K562 (cell line): ENCODE data around the gene SHISA7. TPM values are rescaled to one million over a fixed set of nuclear protein-coding genes. Genes with fewer than 3 reads are reported as not detected.

ENCODE experiments used
- MYBL2 ChIP-seq, 2 experiments: fragments of 450-650 bp in 1 of 2; sonication (generic) in 1 of 2; formaldehyde crosslinking in 1 of 2; IDR thresholded peaks; 2 replicates each; pipeline versions ENCODE4 v1.6.1 to v1.8.1; 2017 to 2022; ENCODE audit warnings: borderline replicate concordance in 1 of 2, inconsistent platforms in 1 of 2, low read depth in 1 of 2, mild to moderate bottlenecking in 1 of 2, missing genetic modification reagents in 1 of 2, moderate library complexity in 1 of 2
- SIX5 ChIP-seq, 2 experiments: IDR thresholded peaks; 2 replicates each; pipeline ENCODE4 v1.6.1; 2011; ENCODE audit warnings: low read length in 2 of 2, borderline replicate concordance in 1 of 2, low read depth in 1 of 2, mild to moderate bottlenecking in 1 of 2, moderate library complexity in 1 of 2; ENCODE audit not compliant: insufficient read depth in 1 of 2
- TOE1 ChIP-seq, 2 experiments: fragments of 450-650 bp in 1 of 2; sonication (generic) in 1 of 2; formaldehyde crosslinking in 1 of 2; IDR thresholded peaks; 2 replicates each; pipeline versions ENCODE4 v1.7.1 to v1.8.0; 2016 to 2022; ENCODE audit warnings: borderline replicate concordance in 2 of 2, mild to moderate bottlenecking in 2 of 2, antibody characterized with exemption in 1 of 2, inconsistent platforms in 1 of 2, low read depth in 1 of 2, missing genetic modification reagents in 1 of 2, moderate library complexity in 1 of 2
- polyA plus RNA-seq, 8 experiments: library from polyadenylated mRNA; depleted of rRNA in 4 of 8; stranded (reverse) in 5 of 8; unstranded in 3 of 8; fragments of >200 nt; fragmentation: Nextera tagmentation in 2 of 8; fragmentation: Illumina TruSeq in 1 of 8; extraction: Ambion mirVana in 2 of 8; extraction: Trizol in 1 of 8; gene quantifications; 2 replicates each; pipeline versions ENCODE4 v1.2.1 to v1.2.3, GENCODE V29; 2011 to 2014; ENCODE audit warnings: inconsistent platforms in 1 of 8, missing spikeins in 1 of 8
- total RNA-seq, 7 experiments: library from RNA; depleted of rRNA in 6 of 7; stranded (reverse); fragments of >200 nt in 6 of 7; fragmentation: Illumina TruSeq in 2 of 7; extraction: Trizol in 2 of 7; gene quantifications; 2 replicates each; pipeline versions ENCODE4 v1.2.1 to v1.2.3, GENCODE V29; 2011 to 2021; ENCODE audit warnings: low replicate concordance in 1 of 7
- TF ChIP-seq, protein P1 (sequence below): fragments of 250-450 bp; sonication (Bioruptor Pico); IDR thresholded peaks from 2 replicates; pipeline ENCODE4 v1.4.0; 2020
- TF ChIP-seq, protein P2 (sequence below): fragments of 150-350 bp; IDR thresholded peaks from 2 replicates; pipeline ENCODE4 v1.6.1; 2014; ENCODE audit warnings: low read depth, mild to moderate bottlenecking, low read length, borderline replicate concordance
- TF ChIP-seq, protein P3 (sequence below): sonication (generic); formaldehyde crosslinking; IDR thresholded peaks from 2 replicates; pipeline ENCODE4 v1.8.0; 2023; ENCODE audit warnings: missing genetic modification reagents, mild to moderate bottlenecking, borderline replicate concordance

SHISA7 gene
- total and polyA plus RNA-seq, 9 of the 15 experiments (the other 6 are each of a cell fraction or from before 2014, with no cell fraction given), result 0.01 to 0.40 (median 0.07) TPM

DNA sequence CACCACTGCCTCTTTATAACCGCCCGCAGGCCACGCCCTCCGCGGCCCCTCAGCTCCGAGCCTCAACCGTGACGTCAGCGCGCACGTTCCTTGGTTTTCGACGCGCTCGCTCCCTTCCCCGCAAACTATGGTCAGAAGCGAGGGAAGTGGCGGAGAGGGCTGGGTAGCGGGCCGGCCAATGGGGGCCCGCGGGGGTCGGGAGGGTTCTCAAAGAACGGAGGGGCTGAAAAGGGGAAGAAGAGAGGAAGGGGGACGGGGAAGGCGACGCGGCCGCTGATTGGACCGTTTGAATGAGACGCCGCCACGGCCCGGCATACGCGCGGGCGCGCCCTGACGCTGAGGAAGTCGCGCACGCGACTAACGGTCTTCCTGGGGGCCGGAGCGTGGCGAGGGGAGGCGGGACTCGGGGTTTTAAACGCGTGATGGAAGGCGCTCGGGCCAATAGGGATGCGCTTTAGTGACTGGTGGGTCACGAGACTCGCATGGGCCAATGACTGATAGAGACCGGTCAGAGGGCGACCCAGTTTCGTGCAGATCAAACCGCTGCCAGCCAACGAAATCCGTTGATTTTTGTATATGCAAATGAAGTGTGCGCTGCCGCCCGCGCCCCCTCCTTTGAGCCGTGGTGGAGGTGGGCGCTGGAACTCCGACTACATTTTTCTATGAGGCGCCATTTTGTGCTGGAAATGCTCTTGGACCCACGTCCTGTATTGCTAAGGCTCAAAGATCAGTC is 35.1 kb downstream of the SHISA7 start (continued):
- TF ChIP-seq TOE1 (IDR thresholded peaks at IDR 0.05; ENCODE audit: borderline replicate concordance) (peak; percentile 99), TOE1 (CRISPR knock-in tag; IDR thresholded peaks at IDR 0.05; ENCODE audit: borderline replicate concordance, low read depth) (no peak), MYBL2 (IDR thresholded peaks at IDR 0.05; ENCODE audit: low read depth) (peak; percentile 100), MYBL2 (CRISPR knock-in tag; IDR thresholded peaks at IDR 0.05; ENCODE audit: borderline replicate concordance) (peak; percentile 100; the same call in 1 of the 2 replicates), SIX5 (IDR thresholded peaks at IDR 0.05; ENCODE audit: borderline replicate concordance in 1 of 2, insufficient read depth in 1 of 2, low read depth in 1 of 2, low read length in 2 of 2) (no peak)
- TF ChIP-seq, protein P1, sequence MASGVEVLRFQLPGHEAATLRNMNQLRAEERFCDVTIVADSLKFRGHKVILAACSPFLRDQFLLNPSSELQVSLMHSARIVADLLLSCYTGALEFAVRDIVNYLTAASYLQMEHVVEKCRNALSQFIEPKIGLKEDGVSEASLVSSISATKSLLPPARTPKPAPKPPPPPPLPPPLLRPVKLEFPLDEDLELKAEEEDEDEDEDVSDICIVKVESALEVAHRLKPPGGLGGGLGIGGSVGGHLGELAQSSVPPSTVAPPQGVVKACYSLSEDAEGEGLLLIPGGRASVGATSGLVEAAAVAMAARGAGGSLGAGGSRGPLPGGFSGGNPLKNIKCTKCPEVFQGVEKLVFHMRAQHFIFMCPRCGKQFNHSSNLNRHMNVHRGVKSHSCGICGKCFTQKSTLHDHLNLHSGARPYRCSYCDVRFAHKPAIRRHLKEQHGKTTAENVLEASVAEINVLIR (CRISPR knock-in tag), result peak; percentile 81
- TF ChIP-seq, protein P2, sequence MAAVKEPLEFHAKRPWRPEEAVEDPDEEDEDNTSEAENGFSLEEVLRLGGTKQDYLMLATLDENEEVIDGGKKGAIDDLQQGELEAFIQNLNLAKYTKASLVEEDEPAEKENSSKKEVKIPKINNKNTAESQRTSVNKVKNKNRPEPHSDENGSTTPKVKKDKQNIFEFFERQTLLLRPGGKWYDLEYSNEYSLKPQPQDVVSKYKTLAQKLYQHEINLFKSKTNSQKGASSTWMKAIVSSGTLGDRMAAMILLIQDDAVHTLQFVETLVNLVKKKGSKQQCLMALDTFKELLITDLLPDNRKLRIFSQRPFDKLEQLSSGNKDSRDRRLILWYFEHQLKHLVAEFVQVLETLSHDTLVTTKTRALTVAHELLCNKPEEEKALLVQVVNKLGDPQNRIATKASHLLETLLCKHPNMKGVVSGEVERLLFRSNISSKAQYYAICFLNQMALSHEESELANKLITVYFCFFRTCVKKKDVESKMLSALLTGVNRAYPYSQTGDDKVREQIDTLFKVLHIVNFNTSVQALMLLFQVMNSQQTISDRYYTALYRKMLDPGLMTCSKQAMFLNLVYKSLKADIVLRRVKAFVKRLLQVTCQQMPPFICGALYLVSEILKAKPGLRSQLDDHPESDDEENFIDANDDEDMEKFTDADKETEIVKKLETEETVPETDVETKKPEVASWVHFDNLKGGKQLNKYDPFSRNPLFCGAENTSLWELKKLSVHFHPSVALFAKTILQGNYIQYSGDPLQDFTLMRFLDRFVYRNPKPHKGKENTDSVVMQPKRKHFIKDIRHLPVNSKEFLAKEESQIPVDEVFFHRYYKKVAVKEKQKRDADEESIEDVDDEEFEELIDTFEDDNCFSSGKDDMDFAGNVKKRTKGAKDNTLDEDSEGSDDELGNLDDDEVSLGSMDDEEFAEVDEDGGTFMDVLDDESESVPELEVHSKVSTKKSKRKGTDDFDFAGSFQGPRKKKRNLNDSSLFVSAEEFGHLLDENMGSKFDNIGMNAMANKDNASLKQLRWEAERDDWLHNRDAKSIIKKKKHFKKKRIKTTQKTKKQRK, result no peak
- TF ChIP-seq, protein P3, sequence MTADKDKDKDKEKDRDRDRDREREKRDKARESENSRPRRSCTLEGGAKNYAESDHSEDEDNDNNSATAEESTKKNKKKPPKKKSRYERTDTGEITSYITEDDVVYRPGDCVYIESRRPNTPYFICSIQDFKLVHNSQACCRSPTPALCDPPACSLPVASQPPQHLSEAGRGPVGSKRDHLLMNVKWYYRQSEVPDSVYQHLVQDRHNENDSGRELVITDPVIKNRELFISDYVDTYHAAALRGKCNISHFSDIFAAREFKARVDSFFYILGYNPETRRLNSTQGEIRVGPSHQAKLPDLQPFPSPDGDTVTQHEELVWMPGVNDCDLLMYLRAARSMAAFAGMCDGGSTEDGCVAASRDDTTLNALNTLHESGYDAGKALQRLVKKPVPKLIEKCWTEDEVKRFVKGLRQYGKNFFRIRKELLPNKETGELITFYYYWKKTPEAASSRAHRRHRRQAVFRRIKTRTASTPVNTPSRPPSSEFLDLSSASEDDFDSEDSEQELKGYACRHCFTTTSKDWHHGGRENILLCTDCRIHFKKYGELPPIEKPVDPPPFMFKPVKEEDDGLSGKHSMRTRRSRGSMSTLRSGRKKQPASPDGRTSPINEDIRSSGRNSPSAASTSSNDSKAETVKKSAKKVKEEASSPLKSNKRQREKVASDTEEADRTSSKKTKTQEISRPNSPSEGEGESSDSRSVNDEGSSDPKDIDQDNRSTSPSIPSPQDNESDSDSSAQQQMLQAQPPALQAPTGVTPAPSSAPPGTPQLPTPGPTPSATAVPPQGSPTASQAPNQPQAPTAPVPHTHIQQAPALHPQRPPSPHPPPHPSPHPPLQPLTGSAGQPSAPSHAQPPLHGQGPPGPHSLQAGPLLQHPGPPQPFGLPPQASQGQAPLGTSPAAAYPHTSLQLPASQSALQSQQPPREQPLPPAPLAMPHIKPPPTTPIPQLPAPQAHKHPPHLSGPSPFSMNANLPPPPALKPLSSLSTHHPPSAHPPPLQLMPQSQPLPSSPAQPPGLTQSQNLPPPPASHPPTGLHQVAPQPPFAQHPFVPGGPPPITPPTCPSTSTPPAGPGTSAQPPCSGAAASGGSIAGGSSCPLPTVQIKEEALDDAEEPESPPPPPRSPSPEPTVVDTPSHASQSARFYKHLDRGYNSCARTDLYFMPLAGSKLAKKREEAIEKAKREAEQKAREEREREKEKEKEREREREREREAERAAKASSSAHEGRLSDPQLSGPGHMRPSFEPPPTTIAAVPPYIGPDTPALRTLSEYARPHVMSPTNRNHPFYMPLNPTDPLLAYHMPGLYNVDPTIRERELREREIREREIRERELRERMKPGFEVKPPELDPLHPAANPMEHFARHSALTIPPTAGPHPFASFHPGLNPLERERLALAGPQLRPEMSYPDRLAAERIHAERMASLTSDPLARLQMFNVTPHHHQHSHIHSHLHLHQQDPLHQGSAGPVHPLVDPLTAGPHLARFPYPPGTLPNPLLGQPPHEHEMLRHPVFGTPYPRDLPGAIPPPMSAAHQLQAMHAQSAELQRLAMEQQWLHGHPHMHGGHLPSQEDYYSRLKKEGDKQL, result peak; percentile 97
